Measurements from ENCODE around the gene ERC1. TPM values are rescaled to one million over a fixed set of nuclear protein-coding genes. Genes with fewer than 3 reads are reported as not detected.
A peak's percentile ranks its signal among the peaks of the same experiment; 100 is the strongest.

The ERC1 gene
- total and polyA plus RNA-seq, 2 donors (not counting 1 experiment from before 2014, with no cell fraction given), result 19.7 to 34.5 TPM

- H3K27me3 ChIP-seq (ENCODE audit: control insufficient read depth, insufficient read depth, low read length), result no peaks in the 10 kb centered on the region
- no peaks in the 10 kb centered on the region for H3K79me2 ChIP-seq (ENCODE audit: control insufficient read depth, insufficient read depth, low read length)
- no peaks in the 10 kb centered on the region for H3K36me3 ChIP-seq (ENCODE audit: control insufficient read depth, insufficient read depth, low read length)
- peak; percentile 47 for DNase-seq (ENCODE audit: low read depth in 2 of 2)
- no peak overlapping the region for H2AFZ ChIP-seq (ENCODE audit: low read length)
- TF ChIP-seq, protein P1, sequence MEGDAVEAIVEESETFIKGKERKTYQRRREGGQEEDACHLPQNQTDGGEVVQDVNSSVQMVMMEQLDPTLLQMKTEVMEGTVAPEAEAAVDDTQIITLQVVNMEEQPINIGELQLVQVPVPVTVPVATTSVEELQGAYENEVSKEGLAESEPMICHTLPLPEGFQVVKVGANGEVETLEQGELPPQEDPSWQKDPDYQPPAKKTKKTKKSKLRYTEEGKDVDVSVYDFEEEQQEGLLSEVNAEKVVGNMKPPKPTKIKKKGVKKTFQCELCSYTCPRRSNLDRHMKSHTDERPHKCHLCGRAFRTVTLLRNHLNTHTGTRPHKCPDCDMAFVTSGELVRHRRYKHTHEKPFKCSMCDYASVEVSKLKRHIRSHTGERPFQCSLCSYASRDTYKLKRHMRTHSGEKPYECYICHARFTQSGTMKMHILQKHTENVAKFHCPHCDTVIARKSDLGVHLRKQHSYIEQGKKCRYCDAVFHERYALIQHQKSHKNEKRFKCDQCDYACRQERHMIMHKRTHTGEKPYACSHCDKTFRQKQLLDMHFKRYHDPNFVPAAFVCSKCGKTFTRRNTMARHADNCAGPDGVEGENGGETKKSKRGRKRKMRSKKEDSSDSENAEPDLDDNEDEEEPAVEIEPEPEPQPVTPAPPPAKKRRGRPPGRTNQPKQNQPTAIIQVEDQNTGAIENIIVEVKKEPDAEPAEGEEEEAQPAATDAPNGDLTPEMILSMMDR (conservative IDR thresholded peaks at IDR 0.05 in 1 of 2, IDR thresholded peaks at IDR 0.05 in 1 of 2; ENCODE audit: low read depth in 1 of 2, low read length in 2 of 2), result no peak
- TF ChIP-seq EZH2 (IDR thresholded peaks at IDR 0.05; ENCODE audit: low read length, missing control alignments), result no peak
- no peak overlapping the region for H3K4me3 ChIP-seq (replicated peaks in 1 of 4; ENCODE audit: control extremely low read depth in 1 of 4, insufficient read depth in 1 of 4, low read depth in 3 of 4, low read length in 4 of 4)
- no peaks in the 10 kb centered on the region for H3K4me1 ChIP-seq (ENCODE audit: control insufficient read depth, extremely low read depth, insufficient read depth, low read length)
- no peaks in the 10 kb centered on the region for H3K9me3 ChIP-seq (ENCODE audit: control insufficient read depth, insufficient read depth, low read depth, low read length)
- no peak overlapping the region for H3K27ac ChIP-seq (ENCODE audit: insufficient read depth, low read length)
- no peak overlapping the region for H3K9ac ChIP-seq (ENCODE audit: insufficient read depth, low read length)
- no peaks in the 10 kb centered on the region for H4K20me1 ChIP-seq (ENCODE audit: control insufficient read depth, extremely low read depth, insufficient read depth, low read length)
- no peak overlapping the region for H3K4me2 ChIP-seq (ENCODE audit: extremely low read depth, insufficient read depth, low read length)
Measured at GRCh38 chr12:1234073-1234472, 243.1 kb downstream of the ERC1 start.

DNA sequence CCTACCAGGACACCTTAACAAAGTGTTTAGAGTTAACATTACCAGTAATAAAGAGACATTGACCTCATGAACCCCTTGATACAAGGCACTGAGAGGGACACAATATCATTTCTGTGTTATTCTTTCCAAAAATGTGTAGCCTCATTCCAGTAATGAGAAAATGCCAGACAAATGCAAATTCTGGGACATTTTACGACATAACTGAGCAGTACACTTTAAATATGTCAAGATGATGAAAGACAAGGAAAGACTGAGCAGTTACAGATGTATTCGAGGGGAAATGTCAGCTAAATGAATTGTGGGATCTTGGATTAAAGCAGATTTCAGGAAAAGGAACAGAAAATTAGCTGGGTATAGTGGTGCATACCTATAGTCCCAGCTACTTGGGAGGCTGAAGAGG lies 255.6 kb downstream of the ERC1 start:
- Histone ChIP-seq H3K4me3 (replicated peaks in 1 of 4; ENCODE audit: control extremely low read depth in 1 of 4, insufficient read depth in 1 of 4, low read depth in 3 of 4, low read length in 4 of 4) (no peak overlapping the region), H3K79me2 (ENCODE audit: control insufficient read depth, insufficient read depth, low read length) (no peaks in the 10 kb centered on the region), H3K27me3 (ENCODE audit: control insufficient read depth, insufficient read depth, low read length) (no peaks in the 10 kb centered on the region), H3K4me1 (ENCODE audit: control insufficient read depth, extremely low read depth, insufficient read depth, low read length) (no peaks in the 10 kb centered on the region), H3K9ac (ENCODE audit: insufficient read depth, low read length) (no peak overlapping the region), H3K36me3 (ENCODE audit: control insufficient read depth, insufficient read depth, low read length) (no peaks in the 10 kb centered on the region), H3K27ac (ENCODE audit: insufficient read depth, low read length) (no peak overlapping the region), H3K9me3 (ENCODE audit: control insufficient read depth, insufficient read depth, low read depth, low read length) (no peaks in the 10 kb centered on the region), H3K4me2 (ENCODE audit: extremely low read depth, insufficient read depth, low read length) (no peak overlapping the region), H2AFZ (ENCODE audit: low read length) (no peak overlapping the region), H4K20me1 (ENCODE audit: control insufficient read depth, extremely low read depth, insufficient read depth, low read length) (no peaks in the 10 kb centered on the region)
- TF ChIP-seq, protein P1 (conservative IDR thresholded peaks at IDR 0.05 in 1 of 2, IDR thresholded peaks at IDR 0.05 in 1 of 2; ENCODE audit: low read depth in 1 of 2, low read length in 2 of 2), result no peak
- no peak for TF ChIP-seq EZH2 (IDR thresholded peaks at IDR 0.05; ENCODE audit: low read length, missing control alignments)
- DNase-seq (ENCODE audit: low read depth in 2 of 2), result peak in 1 of 2 donors; percentile 49

DNA sequence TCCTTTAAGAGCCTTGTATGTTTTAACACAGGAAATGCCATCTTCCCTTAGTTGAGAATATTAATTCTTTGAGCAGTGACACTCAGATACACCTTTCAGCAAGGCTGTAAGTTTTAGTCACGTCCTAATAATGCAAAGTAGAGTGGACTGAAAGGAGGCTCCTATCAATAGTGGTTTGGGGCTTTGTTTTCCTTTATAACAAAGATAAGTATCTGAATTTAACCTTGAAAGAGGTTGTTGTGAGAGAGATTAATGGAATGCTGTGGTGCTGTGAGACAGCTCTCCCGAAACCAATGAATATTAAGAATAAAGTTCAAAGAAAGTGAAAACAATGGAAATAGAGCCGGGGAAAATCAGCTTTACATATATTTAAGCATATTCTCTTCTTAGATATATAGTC lies 259.6 kb downstream of the ERC1 start:
- Histone ChIP-seq H3K9me3 (ENCODE audit: control insufficient read depth, insufficient read depth, low read depth, low read length) (no peaks in the 10 kb centered on the region), H3K4me2 (ENCODE audit: extremely low read depth, insufficient read depth, low read length) (no peak overlapping the region), H3K4me3 (replicated peaks in 1 of 4; ENCODE audit: control extremely low read depth in 1 of 4, insufficient read depth in 1 of 4, low read depth in 3 of 4, low read length in 4 of 4) (no peak overlapping the region), H3K79me2 (ENCODE audit: control insufficient read depth, insufficient read depth, low read length) (no peaks in the 10 kb centered on the region), H3K27me3 (ENCODE audit: control insufficient read depth, insufficient read depth, low read length) (no peaks in the 10 kb centered on the region), H3K36me3 (ENCODE audit: control insufficient read depth, insufficient read depth, low read length) (no peaks in the 10 kb centered on the region), H3K4me1 (ENCODE audit: control insufficient read depth, extremely low read depth, insufficient read depth, low read length) (no peaks in the 10 kb centered on the region), H3K9ac (ENCODE audit: insufficient read depth, low read length) (no peak overlapping the region), H3K27ac (ENCODE audit: insufficient read depth, low read length) (no peak overlapping the region), H4K20me1 (ENCODE audit: control insufficient read depth, extremely low read depth, insufficient read depth, low read length) (no peaks in the 10 kb centered on the region), H2AFZ (ENCODE audit: low read length) (no peak overlapping the region)
- DNase-seq (ENCODE audit: low read depth in 2 of 2), result peak in 1 of 2 donors; percentile 52
- TF ChIP-seq, protein P1 (conservative IDR thresholded peaks at IDR 0.05 in 1 of 2, IDR thresholded peaks at IDR 0.05 in 1 of 2; ENCODE audit: low read depth in 1 of 2, low read length in 2 of 2), result no peak
- TF ChIP-seq EZH2 (IDR thresholded peaks at IDR 0.05; ENCODE audit: low read length, missing control alignments), result no peak
